Mesothelial cell of epicardium (in vitro differentiated cells): ENCODE measurements around the gene CENPF. TPM values are rescaled to one million over a fixed set of nuclear protein-coding genes. Genes with fewer than 3 reads are reported as not detected.
A peak's percentile ranks its signal among the peaks of the same experiment; 100 is the strongest.
"Not testable (repeated sequence)": the region's sequence is repeated elsewhere in the genome, so short reads cannot be mapped to it uniquely, and the experiment has no call there.

Source experiments
- DNase-seq, 2 experiments: peaks; one replicate each; pipeline ENCODE4 v3.0.0; 2021; ENCODE audit warnings: low spot score in 2 of 2; ENCODE audit not compliant: unreplicated experiment in 2 of 2
- H3K27ac Mint-ChIP-seq: 2 replicates; pipeline ENCODE4 v1.8.0; 2021; ENCODE audit warnings: mixed read lengths
- H3K27me3 Mint-ChIP-seq: 2 replicates; pipeline ENCODE4 v1.8.0; 2021; ENCODE audit warnings: low read depth, mixed read lengths
- H3K36me3 Mint-ChIP-seq: 2 replicates; pipeline ENCODE4 v1.8.0; 2021; ENCODE audit warnings: mixed read lengths
- H3K4me1 Mint-ChIP-seq: 2 replicates; pipeline ENCODE4 v1.8.0; 2021; ENCODE audit warnings: mixed read lengths
- H3K4me3 Mint-ChIP-seq: 2 replicates; pipeline ENCODE4 v1.8.0; 2021; ENCODE audit warnings: mild to moderate bottlenecking, moderate library complexity, mixed read lengths
- H3K9me3 Mint-ChIP-seq: 2 replicates; pipeline ENCODE4 v1.8.0; 2021; ENCODE audit warnings: mixed read lengths
- CTCF ChIP-seq: fragments of 200-600 bp; sonication (generic); IDR thresholded peaks from one replicate; pipeline ENCODE4 v1.5.0; 2021; ENCODE audit warnings: antibody characterized with exemption; ENCODE audit not compliant: unreplicated experiment
- total RNA-seq: library from RNA; stranded (reverse); gene quantifications from 3 replicates; pipeline ENCODE4 v1.2.1, GENCODE V29; 2021

The CENPF gene
- total RNA-seq, 1 donor from 2014 or later = 58.1 TPM

DNA sequence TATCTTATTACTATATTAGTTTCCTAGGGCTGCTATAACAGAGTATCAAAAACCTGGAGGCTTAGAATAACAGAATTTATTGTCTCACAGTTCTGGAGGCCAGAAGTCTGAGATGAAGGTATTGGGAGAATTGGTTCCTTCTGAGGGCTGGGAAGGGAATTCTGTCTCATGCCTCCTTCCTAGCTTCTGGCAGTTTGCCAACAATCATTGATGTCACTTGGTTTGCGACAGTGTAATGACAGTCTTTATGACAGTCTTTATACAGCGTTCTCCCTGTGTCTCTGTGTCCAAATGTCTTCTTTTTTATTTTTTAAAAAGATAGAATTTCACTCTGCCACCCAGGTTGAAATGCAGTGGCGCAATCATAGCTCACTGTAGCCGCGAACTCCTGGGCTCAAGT, 15.8 kb upstream of the CENPF start:
- no peak for TF ChIP-seq CTCF
- no peak overlapping the region for H3K27ac Mint-ChIP-seq
- H3K4me3 Mint-ChIP-seq = no peak overlapping the region
- H3K36me3 Mint-ChIP-seq = no peaks in the 10 kb centered on the region
- H3K4me1 Mint-ChIP-seq = peaks cover 7% of the 10 kb centered on the region
- DNase-seq = no peak
- no peaks in the 10 kb centered on the region for H3K9me3 Mint-ChIP-seq
- no peaks in the 10 kb centered on the region for H3K27me3 Mint-ChIP-seq

DNA sequence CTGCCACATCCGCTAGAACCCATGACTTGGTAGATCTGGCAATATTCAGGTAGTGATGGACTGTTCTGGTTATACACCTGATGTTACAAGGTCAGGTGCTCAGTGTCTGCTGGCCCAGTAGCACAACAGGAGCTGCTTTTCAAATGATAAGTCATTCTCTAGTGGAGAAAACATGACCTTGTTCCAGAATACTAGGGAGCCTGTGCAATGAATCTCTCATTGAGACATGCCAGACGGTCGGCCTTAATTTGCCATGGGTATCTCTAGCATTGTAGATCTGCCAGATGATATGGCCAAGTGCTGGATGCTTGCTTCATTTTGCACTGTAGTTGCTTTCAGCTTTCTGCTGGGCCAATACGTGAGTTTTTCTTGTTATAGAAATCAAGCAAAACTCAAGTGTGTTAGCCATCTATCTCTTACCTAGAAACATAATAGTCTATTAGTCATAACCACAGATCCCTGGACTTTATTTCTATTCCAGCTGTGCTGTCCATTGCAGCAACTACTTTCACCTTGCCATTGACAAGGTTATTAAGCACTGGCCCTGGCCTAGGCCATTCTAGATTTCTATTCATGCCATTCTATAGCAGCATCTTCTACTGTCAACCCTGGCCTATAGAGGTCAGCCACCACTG, 13.9 kb upstream of the CENPF start:
- no peaks in the 10 kb centered on the region for H3K36me3 Mint-ChIP-seq
- no peaks in the 10 kb centered on the region for H3K4me1 Mint-ChIP-seq
- DNase-seq = no peak
- no peaks in the 10 kb centered on the region for H3K27me3 Mint-ChIP-seq
- H3K27ac Mint-ChIP-seq = no peak overlapping the region
- TF ChIP-seq CTCF = no peak
- H3K4me3 Mint-ChIP-seq = no peak overlapping the region
- H3K9me3 Mint-ChIP-seq = no peaks in the 10 kb centered on the region

DNA sequence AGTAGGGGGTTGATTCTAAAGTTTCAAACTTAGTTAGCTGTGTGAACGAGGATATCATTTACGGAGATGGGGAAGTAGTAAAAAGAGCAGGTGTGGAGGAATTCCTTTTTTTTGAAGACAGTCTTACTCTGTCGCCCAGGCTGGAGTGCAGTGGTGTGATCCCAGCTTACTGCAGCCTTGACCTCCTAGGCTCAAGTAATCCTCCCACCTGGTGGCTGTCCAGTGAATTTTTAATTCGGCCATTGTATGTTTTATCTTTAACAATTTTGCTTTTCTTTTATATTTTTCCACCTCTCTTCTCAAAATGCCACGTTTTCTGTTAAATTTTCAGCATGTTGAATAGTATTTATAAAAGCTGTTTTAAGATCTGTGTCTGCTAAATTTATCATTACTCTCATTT, 12.3 kb upstream of the CENPF start:
- Mint-ChIP-seq H3K4me3 (no peak overlapping the region), H3K27ac (no peak overlapping the region), H3K9me3 (no peaks in the 10 kb centered on the region), H3K27me3 (no peaks in the 10 kb centered on the region), H3K36me3 (no peaks in the 10 kb centered on the region), H3K4me1 (no peaks in the 10 kb centered on the region)
- TF ChIP-seq CTCF = peak; percentile 40
- DNase-seq = no peak

DNA sequence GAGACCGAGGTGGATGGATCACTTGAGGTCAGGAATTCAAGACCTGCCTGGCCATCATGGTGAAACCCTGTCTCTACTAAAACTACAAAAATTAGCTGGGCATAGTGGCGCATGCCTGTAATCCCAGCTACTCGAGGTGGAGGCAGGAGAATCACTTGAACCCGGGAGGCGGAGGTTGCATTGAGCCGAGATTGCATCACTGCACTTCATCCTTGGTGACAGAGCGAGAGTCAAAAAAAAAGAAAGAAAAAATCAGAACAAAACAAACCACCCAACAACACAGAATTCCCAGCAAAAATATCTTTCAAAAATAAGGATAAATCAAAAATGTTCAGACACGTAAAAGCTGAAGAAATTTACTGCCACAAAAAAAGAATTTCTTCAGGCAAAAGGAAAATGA, 11.1 kb upstream of the CENPF start:
- H3K27ac Mint-ChIP-seq, H3K4me3 Mint-ChIP-seq, H3K36me3 Mint-ChIP-seq, DNase-seq, H3K9me3 Mint-ChIP-seq, H3K27me3 Mint-ChIP-seq, H3K4me1 Mint-ChIP-seq: not testable (repeated sequence)

GRCh38 chr1:214593158-214593557, 9.8 kb upstream of the CENPF start:
- no peak overlapping the region for H3K4me3 Mint-ChIP-seq
- no peaks in the 10 kb centered on the region for H3K9me3 Mint-ChIP-seq
- no peaks in the 10 kb centered on the region for H3K36me3 Mint-ChIP-seq
- H3K27me3 Mint-ChIP-seq = no peaks in the 10 kb centered on the region
- no peaks in the 10 kb centered on the region for H3K4me1 Mint-ChIP-seq
- DNase-seq = no peak
- no peak for TF ChIP-seq CTCF
- no peak overlapping the region for H3K27ac Mint-ChIP-seq

DNA sequence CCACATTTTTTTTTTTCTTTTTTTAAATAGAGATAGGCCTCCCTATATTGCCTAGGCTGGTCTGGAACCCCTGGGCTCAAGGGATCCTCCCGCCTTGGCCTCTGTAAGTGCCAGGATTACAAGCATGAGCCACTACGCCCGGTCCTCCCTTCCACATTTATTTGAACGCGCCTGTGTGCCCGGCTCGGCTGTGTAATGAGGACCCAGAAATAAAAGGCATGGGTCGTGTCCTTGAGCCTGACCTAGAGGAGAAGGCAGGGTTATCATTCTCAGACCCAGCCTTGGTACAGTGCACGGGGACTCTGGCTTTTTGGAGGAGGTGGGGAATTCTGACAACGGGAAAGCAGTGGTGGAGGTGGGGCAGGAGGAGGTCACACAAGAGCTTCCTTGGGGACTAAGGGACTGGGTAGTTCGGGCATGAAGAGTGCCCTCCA, 841 bp downstream of the CENPF start:
- Mint-ChIP-seq H3K4me3 (peak overlapping the region; percentile 99), H3K36me3 (peaks cover 3% of the 10 kb centered on the region), H3K27me3 (no peaks in the 10 kb centered on the region), H3K4me1 (peaks cover 22% of the 10 kb centered on the region), H3K27ac (peak overlapping the region; percentile 61), H3K9me3 (no peaks in the 10 kb centered on the region)
- no peak for TF ChIP-seq CTCF
- no peak for DNase-seq
